WI38 (cell line): Measurements from ENCODE around the gene DAPK1.
"Not testable (repeated sequence)": the region's sequence is repeated elsewhere in the genome, so short reads cannot be mapped to it uniquely, and the experiment has no call there.

Source experiments
- H3K4me3 ChIP-seq: 2 replicates; pipeline ENCODE4 v1.5.1; 2011; ENCODE audit warnings: low read depth, mild to moderate bottlenecking, control low read depth, low read length
- TF ChIP-seq, protein P1 (sequence below): IDR thresholded peaks from 2 replicates; pipeline ENCODE4 v1.5.1; 2012; ENCODE audit warnings: low read depth, mild to moderate bottlenecking, control low read depth, low read length

Gene DAPK1

DNA sequence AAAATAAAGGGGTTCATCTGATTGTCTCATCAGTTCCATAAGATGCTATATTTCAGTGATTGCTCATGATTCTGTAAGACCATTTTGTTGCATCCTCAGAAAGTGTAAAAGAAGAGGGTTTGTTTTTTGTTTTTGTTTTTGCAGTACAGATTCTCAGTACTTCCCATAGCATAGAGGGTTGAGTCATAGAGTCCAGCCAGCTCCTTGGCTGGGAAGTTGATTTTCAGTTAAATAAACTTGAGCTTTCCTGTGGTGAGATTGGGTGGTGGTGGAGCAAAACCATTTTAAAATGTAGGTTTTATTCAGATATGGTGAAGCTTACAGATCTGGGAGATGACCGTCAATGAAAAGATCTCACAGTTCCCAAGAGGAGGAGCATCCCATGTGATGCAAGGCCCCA is 48.2 kb downstream of the DAPK1 start:
- TF ChIP-seq, protein P1, sequence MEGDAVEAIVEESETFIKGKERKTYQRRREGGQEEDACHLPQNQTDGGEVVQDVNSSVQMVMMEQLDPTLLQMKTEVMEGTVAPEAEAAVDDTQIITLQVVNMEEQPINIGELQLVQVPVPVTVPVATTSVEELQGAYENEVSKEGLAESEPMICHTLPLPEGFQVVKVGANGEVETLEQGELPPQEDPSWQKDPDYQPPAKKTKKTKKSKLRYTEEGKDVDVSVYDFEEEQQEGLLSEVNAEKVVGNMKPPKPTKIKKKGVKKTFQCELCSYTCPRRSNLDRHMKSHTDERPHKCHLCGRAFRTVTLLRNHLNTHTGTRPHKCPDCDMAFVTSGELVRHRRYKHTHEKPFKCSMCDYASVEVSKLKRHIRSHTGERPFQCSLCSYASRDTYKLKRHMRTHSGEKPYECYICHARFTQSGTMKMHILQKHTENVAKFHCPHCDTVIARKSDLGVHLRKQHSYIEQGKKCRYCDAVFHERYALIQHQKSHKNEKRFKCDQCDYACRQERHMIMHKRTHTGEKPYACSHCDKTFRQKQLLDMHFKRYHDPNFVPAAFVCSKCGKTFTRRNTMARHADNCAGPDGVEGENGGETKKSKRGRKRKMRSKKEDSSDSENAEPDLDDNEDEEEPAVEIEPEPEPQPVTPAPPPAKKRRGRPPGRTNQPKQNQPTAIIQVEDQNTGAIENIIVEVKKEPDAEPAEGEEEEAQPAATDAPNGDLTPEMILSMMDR, result no peak
- no peak overlapping the region for H3K4me3 ChIP-seq

DNA sequence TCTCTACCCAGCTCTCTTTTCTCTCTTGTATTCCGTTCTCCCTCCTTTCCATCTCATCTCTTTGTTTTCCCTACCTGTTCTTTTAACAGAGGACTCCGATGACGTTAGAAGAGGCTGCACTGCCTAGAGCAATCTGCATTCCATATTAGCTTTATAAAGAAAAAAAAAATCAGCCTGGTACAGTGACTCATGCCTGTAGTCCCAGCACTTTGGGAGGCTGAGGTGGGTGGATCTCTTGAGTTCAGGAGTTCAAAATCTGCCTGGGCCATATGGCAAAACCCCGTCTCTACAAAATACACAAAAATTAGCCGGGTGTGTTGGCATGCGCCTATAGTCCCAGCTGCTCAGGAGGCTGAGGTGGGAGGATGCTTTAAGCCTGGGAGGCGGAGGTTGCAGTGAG is 49.0 kb downstream of the DAPK1 start:
- H3K4me3 ChIP-seq, result no peak overlapping the region
- TF ChIP-seq, protein P1, result no peak

GRCh38 chr9:87547671-87548081 is 50.0 kb downstream of the DAPK1 start:
- TF ChIP-seq, protein P1, result no peak

GRCh38 chr9:87548159-87548558 is 50.5 kb downstream of the DAPK1 start:
- H3K4me3 ChIP-seq, result no peak overlapping the region
- TF ChIP-seq, protein P1, result no peak

More at GRCh38 chr9:87547671-87548081, 50.0 kb downstream of the DAPK1 start:
- no peak overlapping the region for H3K4me3 ChIP-seq

GRCh38 chr9:87549088-87549487 is 51.4 kb downstream of the DAPK1 start:
- H3K4me3 ChIP-seq, result not testable (repeated sequence)

GRCh38 chr9:87549791-87550190 is 52.1 kb downstream of the DAPK1 start:
- TF ChIP-seq, protein P1, result no peak
- H3K4me3 ChIP-seq, result no peak overlapping the region

DNA sequence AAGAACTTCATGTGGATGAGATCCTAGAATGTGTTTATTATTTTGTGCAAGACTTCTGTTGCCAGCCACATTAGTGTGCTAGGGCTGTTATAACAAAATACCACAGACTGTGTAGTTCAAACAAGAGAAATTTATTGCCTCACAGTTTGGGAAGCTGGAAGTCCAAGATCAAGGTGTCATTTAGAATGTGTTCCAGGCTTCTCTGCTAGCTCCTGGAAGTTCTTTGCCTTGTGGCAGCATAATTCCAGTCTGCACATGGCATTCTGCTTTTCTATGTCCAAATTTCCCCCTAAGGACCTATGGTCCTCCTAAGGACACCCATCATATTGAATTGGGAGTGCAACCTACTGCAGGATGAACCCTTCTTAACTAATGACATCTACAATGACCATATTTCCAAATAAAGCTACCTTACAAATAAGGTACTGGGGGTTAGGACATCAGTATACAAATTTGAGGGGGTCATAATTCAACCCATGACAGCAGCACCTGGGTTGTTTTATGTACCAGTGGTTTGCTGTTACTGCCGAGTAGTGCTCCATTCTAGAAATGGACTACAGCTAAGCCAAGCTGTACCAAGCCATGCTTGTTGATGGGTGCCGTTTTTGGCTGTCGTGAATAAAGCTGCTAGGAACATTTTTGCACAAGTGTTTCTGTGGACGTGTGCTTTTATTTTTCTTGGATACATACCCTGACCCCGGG is 52.7 kb downstream of the DAPK1 start:
- no peak overlapping the region for H3K4me3 ChIP-seq
- TF ChIP-seq, protein P1, result no peak

DNA sequence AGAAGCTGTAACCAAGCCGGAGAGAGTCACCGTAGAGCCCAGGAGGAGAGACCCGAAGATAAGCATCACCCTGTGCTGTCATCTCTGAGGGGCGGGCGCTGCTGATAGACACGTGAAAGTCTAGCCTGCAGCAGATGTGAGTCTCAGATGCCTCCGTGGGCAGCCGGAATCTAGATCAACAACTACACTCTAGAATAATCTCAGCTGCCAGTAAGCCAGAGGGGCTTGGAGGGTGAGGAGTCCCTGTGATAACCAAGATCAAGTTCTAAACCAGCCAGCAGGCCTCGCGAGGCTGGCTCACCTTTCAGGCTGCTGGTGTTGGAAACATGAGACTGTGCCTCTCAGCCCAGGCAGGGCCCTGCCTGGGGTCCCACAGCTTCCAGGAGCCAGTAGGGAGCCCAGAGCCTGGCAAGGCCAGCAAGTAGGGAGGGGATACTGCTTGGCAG is 54.1 kb downstream of the DAPK1 start:
- no peak overlapping the region for H3K4me3 ChIP-seq
- TF ChIP-seq, protein P1, result no peak
